ENCODE results near the gene LCE1E. TPM values are rescaled to one million over a fixed set of nuclear protein-coding genes. Genes with fewer than 3 reads are reported as not detected.

LCE1E gene
- total and polyA plus RNA-seq, 2 donors from 2014 or later, result not detected

GRCh38 chr1:152745765-152746444, 40.2 kb upstream of the LCE1E start:
- DNase-seq (no peak), FAIRE-seq (no peak)
- no peaks in the 10 kb centered on the region for H3K27me3 ChIP-seq (ENCODE audit: control insufficient read depth, insufficient read depth, low read length)
- H3K4me1 ChIP-seq (ENCODE audit: control insufficient read depth in 2 of 3, insufficient read depth in 2 of 3, low read depth in 1 of 3, low read length in 3 of 3), result no peaks in the 10 kb centered on the region
- H3K36me3 ChIP-seq (ENCODE audit: control insufficient read depth in 2 of 3, insufficient read depth in 3 of 3, low read length in 3 of 3), result no peaks in the 10 kb centered on the region
- intact Hi-C loops (cut with DNase I), result no loop called here
- H3K27ac ChIP-seq (ENCODE audit: low read depth in 2 of 2, low read length in 2 of 2), result no peak overlapping the region
- TF ChIP-seq CTCF (IDR thresholded peaks at IDR 0.05; ENCODE audit: borderline replicate concordance, extremely low read depth, insufficient read depth), result no peak
- H3K4me3 ChIP-seq (ENCODE audit: low read length in 3 of 3), result no peak overlapping the region
- H3K9ac ChIP-seq (ENCODE audit: low read length in 3 of 3), result no peak overlapping the region
- H3K9me3 ChIP-seq (ENCODE audit: control insufficient read depth in 2 of 3, insufficient read depth in 1 of 3, low read length in 3 of 3), result no peaks in the 10 kb centered on the region

GRCh38 chr1:152747831-152748230, 38.2 kb upstream of the LCE1E start:
- H3K9ac ChIP-seq (ENCODE audit: low read length in 3 of 3), result no peak overlapping the region
- no peaks in the 10 kb centered on the region for H3K27me3 ChIP-seq (ENCODE audit: control insufficient read depth, insufficient read depth, low read length)
- no peak overlapping the region for H3K4me3 ChIP-seq (ENCODE audit: low read length in 3 of 3)
- intact Hi-C loops (cut with DNase I), result no loop called here
- no peak for FAIRE-seq
- no peaks in the 10 kb centered on the region for H3K36me3 ChIP-seq (ENCODE audit: control insufficient read depth in 2 of 3, insufficient read depth in 3 of 3, low read length in 3 of 3)
- H3K4me1 ChIP-seq (ENCODE audit: control insufficient read depth in 2 of 3, insufficient read depth in 2 of 3, low read depth in 1 of 3, low read length in 3 of 3), result no peaks in the 10 kb centered on the region
- no peaks in the 10 kb centered on the region for H3K9me3 ChIP-seq (ENCODE audit: control insufficient read depth in 2 of 3, insufficient read depth in 1 of 3, low read length in 3 of 3)
- H3K27ac ChIP-seq (ENCODE audit: low read depth in 2 of 2, low read length in 2 of 2), result no peak overlapping the region
- TF ChIP-seq CTCF (IDR thresholded peaks at IDR 0.05; ENCODE audit: borderline replicate concordance, extremely low read depth, insufficient read depth), result no peak
- DNase-seq, result no peak

- FAIRE-seq (no peak), DNase-seq (no peak)
- H3K4me3 ChIP-seq (ENCODE audit: low read length in 3 of 3), result no peak overlapping the region
- H3K4me1 ChIP-seq (ENCODE audit: control insufficient read depth in 2 of 3, insufficient read depth in 2 of 3, low read depth in 1 of 3, low read length in 3 of 3), result no peaks in the 10 kb centered on the region
- H3K27ac ChIP-seq (ENCODE audit: low read depth in 2 of 2, low read length in 2 of 2), result no peak overlapping the region
- no peaks in the 10 kb centered on the region for H3K27me3 ChIP-seq (ENCODE audit: control insufficient read depth, insufficient read depth, low read length)
- intact Hi-C loops (cut with DNase I), result no loop called here
- H3K9ac ChIP-seq (ENCODE audit: low read length in 3 of 3), result no peak overlapping the region
- H3K36me3 ChIP-seq (ENCODE audit: control insufficient read depth in 2 of 3, insufficient read depth in 3 of 3, low read length in 3 of 3), result no peaks in the 10 kb centered on the region
- no peak for TF ChIP-seq CTCF (IDR thresholded peaks at IDR 0.05; ENCODE audit: borderline replicate concordance, extremely low read depth, insufficient read depth)
- H3K9me3 ChIP-seq (ENCODE audit: control insufficient read depth in 2 of 3, insufficient read depth in 1 of 3, low read length in 3 of 3), result no peaks in the 10 kb centered on the region
These were observed 33.8 kb upstream of the LCE1E start for GRCh38 chr1:152752225-152752624.

- no peak for FAIRE-seq
- intact Hi-C loops (cut with DNase I), result no loop called here
- H3K9me3 ChIP-seq (ENCODE audit: control insufficient read depth in 2 of 3, insufficient read depth in 1 of 3, low read length in 3 of 3), result no peaks in the 10 kb centered on the region
- no peak for TF ChIP-seq CTCF (IDR thresholded peaks at IDR 0.05; ENCODE audit: borderline replicate concordance, extremely low read depth, insufficient read depth)
- no peaks in the 10 kb centered on the region for H3K36me3 ChIP-seq (ENCODE audit: control insufficient read depth in 2 of 3, insufficient read depth in 3 of 3, low read length in 3 of 3)
- no peaks in the 10 kb centered on the region for H3K4me1 ChIP-seq (ENCODE audit: control insufficient read depth in 2 of 3, insufficient read depth in 2 of 3, low read depth in 1 of 3, low read length in 3 of 3)
- no peaks in the 10 kb centered on the region for H3K27me3 ChIP-seq (ENCODE audit: control insufficient read depth, insufficient read depth, low read length)
- no peak overlapping the region for H3K4me3 ChIP-seq (ENCODE audit: low read length in 3 of 3)
- no peak for DNase-seq
- no peak overlapping the region for H3K27ac ChIP-seq (ENCODE audit: low read depth in 2 of 2, low read length in 2 of 2)
- H3K9ac ChIP-seq (ENCODE audit: low read length in 3 of 3), result no peak overlapping the region
These were observed 32.5 kb upstream of the LCE1E start for GRCh38 chr1:152753586-152753985.

Data from kidney (tissue), 14 donors.